HG03442 (cell line): Measurements from ENCODE around the gene CDH23.

Experiments
- ATAC-seq: cut with Tn5 transposase; IDR thresholded peaks from one replicate; pipeline ENCODE4 v1.9.1; 2021; ENCODE audit warnings: mild to moderate bottlenecking, moderate library complexity; ENCODE audit not compliant: unreplicated experiment

CDH23 gene

GRCh38 chr10:71695502-71696476, 299.1 kb downstream of the CDH23 start:
- no peak for ATAC-seq

GRCh38 chr10:71696628-71697326, 300.1 kb downstream of the CDH23 start:
- ATAC-seq, result no peak

DNA sequence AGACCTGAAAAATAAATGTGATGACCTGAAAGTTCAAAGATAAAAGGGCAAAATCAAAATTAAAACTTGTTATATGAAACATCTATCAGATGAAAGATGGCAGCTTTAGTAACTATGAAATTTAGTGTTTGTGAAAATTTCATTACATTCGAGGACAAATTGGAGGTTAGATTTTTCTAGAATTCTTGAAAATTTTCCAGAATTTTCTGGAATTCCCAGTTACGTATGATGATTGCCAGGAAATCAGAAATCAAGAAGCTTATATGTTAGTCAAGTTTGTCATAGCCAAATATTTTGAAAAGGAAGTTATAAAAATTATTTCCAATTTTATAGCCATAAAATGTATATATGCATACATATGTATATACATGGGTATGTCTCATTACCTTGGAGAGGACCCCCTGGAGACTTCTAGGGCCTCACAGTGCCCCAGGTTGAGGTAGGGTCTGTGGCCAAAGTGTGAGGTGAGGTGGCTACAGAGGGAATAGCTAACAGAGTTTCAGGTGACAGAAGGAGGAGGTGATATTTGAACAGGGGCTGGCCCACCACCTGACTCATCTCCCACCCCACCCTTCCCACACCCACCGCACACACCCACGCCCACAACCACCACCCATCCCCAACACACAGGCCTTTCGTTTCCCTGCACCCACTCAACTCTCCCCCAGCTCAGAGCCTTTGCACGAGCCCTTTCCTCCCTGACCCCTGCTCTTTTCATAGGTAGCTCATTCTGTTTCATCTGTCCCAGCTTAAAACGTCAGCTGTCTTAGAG, 301.4 kb downstream of the CDH23 start:
- no peak for ATAC-seq

GRCh38 chr10:71698737-71699136, 302.0 kb downstream of the CDH23 start:
- ATAC-seq, result no peak

GRCh38 chr10:71700731-71701368, 304.1 kb downstream of the CDH23 start:
- ATAC-seq, result no peak

DNA sequence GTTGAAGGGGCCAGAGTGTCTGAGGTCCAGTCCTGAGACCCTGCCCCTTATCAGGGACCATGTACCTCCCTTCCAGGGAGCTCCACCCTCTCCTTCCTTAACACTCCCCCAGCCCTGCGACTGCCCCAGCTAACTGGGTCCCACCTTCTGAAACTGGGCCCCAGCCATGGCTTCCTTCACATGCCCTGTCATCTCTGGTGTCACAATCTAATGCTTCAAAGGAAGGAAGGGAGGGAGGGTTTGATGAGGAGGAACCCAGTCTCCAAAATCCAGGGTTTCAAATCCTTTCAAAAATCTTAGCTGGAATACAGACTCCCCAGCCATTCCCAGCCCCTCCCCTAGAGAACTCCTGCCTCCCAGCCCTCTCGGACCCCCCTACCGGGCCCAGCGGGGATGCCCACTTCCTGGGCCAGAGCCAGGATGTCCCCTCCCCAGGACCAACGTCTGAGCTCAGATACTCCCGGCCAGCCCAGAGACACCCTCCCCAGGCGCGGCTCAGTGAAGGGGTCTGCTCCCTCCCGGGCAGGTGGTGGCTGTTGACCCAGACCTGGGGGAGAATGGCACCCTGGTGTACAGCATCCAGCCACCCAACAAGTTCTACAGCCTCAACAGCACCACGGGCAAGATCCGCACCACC, 304.9 kb downstream of the CDH23 start:
- no peak for ATAC-seq

DNA sequence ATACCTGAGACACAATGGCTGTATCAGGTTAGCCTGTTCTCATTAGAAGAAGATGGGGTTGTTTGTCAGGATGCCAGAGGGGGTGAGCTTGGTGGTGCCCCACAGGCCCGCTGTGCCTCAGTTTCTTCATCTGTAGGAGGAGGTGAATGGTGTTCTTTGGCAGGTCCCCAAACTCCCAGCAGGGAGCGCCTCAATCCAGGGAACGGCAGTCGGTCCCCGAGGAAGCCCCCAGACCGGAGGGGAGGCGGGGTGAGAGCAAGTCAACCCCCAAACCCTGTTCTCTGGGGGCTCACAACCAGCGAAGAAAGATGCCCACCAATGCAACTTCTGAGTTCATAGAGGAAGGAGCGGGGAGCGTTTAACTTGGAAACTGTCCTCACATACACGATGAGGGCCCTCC, 306.9 kb downstream of the CDH23 start:
- no peak for ATAC-seq

DNA sequence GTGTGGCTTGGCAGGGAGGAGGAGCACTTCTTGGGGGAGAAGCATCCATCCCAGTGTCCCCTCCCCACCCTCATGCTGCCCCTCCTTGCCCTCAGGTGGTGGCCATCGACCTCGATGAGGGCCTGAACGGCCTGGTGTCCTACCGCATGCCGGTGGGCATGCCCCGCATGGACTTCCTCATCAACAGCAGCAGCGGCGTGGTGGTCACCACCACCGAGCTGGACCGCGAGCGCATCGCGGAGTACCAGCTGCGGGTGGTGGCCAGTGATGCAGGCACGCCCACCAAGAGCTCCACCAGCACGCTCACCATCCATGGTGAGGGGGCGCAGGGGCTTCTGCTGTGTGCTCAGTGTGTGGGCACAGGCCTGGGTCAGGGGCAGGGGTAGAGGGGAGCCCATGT, 308.1 kb downstream of the CDH23 start:
- ATAC-seq, result no peak

GRCh38 chr10:71705582-71705981, 308.9 kb downstream of the CDH23 start:
- no peak for ATAC-seq

DNA sequence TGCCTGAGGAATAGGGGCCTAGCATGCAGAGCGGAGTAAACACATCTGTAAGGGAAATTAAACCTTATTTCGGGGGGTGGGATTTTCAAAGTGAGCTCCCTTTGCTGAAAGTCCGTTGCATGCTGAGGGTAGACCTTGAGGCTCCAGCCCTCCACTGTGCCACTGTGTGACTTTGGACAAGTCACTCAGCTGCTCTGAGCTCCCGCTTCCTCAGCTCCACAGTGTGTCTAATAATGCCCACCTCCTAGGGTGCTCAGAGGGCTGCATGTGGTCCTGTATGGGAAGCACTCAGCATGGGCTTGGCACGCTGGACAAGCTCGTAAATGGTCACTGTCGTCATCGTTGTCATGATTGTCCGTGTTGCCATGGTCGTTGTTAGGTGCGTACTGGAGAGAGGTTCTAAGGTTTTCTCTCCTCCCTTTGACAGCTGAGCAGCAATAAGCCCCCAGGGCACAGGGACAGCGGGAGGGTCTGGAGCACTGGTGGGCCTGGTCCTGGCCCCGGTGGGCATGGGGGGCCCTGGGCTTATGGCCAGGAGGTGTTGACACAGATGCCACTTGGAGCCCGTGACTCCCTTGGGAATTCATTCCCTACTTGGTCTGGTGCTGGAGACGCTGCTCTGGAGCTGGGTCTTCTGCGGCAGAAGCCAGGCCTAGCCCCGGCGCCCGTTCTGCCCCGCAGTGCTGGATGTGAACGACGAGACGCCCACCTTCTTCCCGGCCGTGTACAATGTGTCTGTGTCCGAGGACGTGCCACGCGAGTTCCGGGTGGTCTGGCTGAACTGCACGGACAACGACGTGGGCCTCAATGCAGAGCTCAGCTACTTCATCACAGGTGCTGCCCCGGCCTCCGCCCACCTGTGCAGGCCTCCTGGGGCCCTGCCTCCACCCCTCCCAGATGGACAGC, 309.7 kb downstream of the CDH23 start:
- no peak for ATAC-seq

GRCh38 chr10:71707240-71707789, 310.6 kb downstream of the CDH23 start:
- no peak for ATAC-seq

DNA sequence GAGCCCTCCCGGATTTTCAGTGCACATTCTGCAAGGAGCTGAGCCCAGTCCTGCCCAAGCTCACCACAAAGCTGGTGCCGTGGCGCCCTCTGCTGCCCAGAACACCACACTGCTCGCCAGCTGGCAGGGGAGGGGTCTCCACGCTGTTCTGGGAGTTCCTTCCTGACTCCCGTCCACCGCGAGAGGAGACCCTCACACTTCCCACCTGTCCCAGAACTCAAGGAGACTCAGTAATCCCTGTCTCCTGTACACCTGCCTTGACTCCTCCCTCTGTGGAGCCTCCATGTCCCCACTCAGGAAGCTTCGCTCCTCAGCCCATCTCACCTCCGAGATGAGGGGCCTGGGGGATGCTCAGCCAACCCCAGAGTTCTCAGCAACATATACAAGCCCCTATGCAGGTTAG, 311.6 kb downstream of the CDH23 start:
- no peak for ATAC-seq

DNA sequence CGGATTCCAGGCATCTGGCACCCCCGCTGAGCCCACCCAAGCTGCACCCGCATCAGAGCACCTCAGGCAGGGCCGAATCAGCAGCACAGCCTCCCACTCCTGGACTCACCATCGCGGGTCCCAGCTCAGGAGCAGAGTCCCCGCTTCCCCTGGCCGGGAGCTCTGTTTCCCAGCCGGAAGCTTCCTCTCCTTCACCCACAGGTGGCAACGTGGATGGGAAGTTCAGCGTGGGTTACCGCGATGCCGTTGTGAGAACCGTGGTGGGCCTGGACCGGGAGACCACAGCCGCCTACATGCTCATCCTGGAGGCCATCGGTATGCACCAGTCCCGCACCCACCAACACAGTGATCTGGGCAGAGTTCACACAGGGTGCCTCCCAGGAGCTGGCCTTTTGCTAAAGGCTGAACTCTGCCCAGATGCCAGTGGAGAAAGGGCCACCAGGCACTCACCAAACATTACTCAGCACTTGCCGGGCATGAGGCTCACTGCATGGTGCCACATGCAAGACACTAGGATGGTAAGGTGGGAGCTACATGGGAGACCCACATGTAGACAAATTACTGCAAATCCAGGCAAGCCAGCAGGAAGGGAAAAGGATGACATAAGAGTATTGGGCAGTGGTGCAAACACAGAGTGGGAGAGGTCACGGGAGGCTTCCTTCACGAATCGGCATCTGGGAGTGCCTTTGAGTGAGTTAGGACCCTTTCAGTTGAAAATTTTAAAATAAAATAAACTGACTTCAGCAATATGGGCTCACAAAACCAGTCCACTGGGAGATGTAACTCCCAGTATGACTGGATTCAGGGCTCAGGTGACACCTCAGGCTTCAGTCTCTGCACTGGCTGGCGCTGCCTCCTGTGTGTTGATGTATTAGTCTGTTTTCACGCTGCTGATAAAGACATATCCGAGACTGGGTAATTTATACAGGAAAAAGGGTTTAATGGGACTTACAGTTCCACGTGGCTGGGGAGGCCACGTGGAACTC, 312.5 kb downstream of the CDH23 start:
- ATAC-seq, result no peak

GRCh38 chr10:71710519-71710918, 313.8 kb downstream of the CDH23 start:
- no peak for ATAC-seq

DNA sequence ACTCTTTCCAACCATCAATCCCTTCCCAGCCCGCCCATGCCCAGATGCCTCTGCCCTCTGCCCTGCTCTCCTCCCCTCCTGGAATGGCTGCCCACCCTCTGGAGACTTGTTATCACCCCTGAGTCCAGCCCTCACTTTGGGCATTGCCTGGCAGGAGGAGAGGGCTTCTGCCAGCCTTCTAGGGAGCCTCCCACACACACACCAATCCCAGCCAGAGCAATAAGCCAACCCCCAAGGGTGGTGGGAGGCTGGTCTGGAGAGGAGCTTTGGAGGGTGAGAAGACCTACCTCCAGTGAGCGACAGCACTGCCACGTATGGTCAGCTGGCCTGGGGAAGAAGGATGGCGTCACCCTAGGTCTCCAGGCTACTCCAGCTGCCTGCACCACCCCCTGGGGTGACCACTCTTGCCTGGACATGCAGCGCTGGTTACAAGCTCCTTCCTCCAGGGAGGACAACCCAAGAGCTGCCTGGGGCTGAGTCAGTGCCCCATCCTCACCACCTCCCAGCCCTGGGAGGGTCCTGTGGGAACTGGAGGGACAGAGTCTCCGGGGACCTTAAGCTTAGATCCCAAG, 314.4 kb downstream of the CDH23 start:
- no peak for ATAC-seq

- ATAC-seq, result no peak
These were observed 315.4 kb downstream of the CDH23 start for GRCh38 chr10:71712170-71712569.

DNA sequence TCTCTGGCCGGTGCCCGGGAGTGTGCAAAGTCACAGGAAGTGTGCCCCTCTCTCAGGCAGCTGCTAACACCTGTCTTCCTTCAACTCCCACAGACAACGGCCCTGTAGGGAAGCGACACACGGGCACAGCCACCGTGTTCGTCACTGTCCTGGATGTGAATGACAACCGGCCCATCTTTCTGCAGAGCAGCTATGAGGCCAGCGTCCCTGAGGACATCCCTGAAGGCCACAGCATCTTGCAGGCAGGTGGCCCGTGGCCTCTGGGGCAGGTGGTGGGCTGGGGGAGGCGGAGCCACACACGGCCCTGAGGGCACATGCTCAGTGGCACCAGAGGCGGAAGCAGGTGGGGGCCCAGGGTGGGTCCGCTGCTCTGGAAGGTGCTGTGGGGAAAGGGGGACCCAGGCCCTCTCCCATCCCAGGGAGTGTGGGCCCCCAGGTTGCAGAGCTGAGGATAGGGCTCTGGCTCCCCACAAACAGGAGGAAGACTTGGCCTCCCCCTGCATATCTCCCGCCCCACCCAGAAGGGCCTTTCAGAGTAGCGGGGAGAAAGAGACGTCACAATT, 315.9 kb downstream of the CDH23 start:
- ATAC-seq, result no peak
